Skeletal muscle satellite cell (primary cell): ENCODE measurements around the gene CBX5.
"Not testable (repeated sequence)": the region's sequence is repeated elsewhere in the genome, so short reads cannot be mapped to it uniquely, and the experiment has no call there.

Source experiments
- H3K27me3 ChIP-seq: 2 replicates; pipeline ENCODE4 v1.7.0; 2013; ENCODE audit warnings: low read length; ENCODE audit not compliant: control insufficient read depth, insufficient read depth
- H3K36me3 ChIP-seq: 2 replicates; pipeline ENCODE4 v1.7.0; 2013; ENCODE audit warnings: mild to moderate bottlenecking, control low read depth, low read length; ENCODE audit not compliant: insufficient read depth
- H3K4me1 ChIP-seq: 2 replicates; pipeline ENCODE4 v1.7.0; 2013; ENCODE audit warnings: low read length; ENCODE audit not compliant: control insufficient read depth, insufficient read depth
- H3K4me2 ChIP-seq: 2 replicates; pipeline ENCODE4 v1.7.0; 2013; ENCODE audit warnings: mild to moderate bottlenecking, low read length
- H3K4me3 ChIP-seq: 2 replicates; pipeline ENCODE4 v1.7.0; 2013; ENCODE audit warnings: low read length
- H3K9ac ChIP-seq: 2 replicates; pipeline ENCODE4 v1.7.0; 2013; ENCODE audit warnings: mild to moderate bottlenecking, low read depth, low read length, moderate library complexity
- H3K9me3 ChIP-seq: replicated peaks from 2 replicates; pipeline ENCODE4 v1.7.0; 2013; ENCODE audit warnings: mild to moderate bottlenecking, control low read depth, low read length

Gene CBX5

DNA sequence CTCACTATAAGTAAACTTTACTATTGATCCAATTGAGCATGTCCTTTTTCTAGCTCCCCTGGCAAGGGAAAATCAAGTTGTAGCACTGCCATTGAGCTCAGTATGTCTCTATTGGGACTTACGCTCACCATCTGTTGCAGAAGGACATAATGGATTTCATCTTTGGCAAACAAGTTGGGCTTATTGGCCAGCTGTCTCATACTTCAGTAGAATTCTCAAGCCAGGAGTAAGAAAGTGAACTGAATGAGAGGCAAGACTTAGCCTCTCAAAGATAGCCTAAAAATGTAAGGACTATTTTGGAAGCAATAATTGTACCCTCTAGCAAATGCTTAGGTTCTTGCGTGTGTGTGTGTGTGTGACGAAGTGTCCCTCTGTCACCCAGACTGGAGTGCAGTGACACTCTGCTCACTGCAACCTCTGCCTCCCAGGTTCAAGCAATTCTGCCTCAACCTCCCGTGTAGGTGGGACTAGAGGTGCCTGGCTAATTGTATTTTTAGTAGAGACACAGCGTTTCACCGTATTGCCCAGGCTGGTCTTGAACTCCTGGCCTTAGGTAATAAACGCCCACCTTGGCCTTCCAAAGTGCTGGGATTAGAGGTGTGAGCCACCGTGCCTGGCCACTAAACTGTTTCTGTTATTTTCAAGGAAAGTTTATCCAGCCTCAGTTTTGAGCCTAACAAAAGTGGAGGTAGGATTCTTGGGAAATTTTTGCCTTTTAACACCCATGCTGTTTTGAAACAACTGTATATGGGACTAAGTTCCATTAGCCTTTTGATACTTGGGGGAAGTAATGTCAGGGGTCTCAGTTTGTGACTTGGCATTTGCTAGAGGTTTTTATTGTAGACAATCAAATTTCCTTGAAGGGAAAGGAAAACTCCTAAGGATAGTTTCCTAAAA lies 7.6 kb upstream of the CBX5 start:
- H3K4me3 ChIP-seq = no peak overlapping the region

DNA sequence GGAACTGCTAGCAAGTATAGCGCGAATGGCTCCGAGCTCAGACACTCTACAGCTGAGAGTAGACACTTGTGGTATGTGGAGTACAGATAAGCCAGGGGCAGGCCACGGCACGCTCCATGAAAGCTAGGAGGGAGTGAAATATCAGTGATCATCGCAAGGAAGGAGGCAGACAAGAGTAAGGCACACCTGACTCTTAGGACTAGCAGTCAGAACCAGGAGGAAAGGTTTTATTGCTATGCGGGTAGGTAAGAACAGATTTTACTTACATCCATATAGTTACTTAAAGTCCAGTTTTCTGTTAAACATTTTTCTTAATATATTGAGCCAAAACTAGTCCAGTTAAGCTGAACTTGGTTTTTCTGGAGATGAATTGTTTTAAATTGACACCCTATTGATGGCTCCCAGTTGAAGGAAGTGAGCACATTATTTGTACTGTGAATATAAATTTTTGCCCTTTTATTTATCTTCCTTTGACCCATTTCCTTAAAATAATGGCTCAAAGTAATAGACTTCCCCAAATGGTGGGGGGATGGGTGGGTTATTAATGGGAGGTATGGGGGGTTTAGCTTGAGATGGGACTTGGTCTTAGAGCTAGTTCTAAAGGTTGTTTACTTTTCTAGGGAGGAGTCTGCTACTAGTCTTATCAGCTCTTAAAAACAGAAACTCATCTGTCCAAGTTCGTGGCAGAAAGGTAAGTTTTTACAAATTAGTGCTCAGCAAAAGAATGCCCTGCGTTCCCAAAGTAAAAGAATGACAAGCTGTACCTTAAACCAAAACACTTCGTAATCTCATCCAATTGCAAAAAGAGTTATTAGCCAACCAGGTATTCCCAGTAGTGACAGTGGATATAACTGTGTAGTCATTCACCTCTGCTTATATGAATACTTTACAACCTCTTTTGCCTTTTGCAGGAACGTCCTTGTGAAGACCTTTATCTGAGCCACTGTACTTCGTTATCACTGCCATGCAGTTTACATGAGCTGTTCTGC lies 6.4 kb upstream of the CBX5 start:
- H3K9ac ChIP-seq = no peak overlapping the region
- no peaks in the 10 kb centered on the region for H3K9me3 ChIP-seq
- no peak overlapping the region for H3K4me3 ChIP-seq
- H3K4me1 ChIP-seq = peaks cover 26% of the 10 kb centered on the region
- no peaks in the 10 kb centered on the region for H3K27me3 ChIP-seq
- H3K4me2 ChIP-seq = peak overlapping the region; percentile 16
- H3K36me3 ChIP-seq = peaks cover 65% of the 10 kb centered on the region

More for the DNA sequence above, 7.6 kb upstream of the CBX5 start:
- H3K4me1 ChIP-seq = peaks cover 23% of the 10 kb centered on the region
- no peak overlapping the region for H3K9ac ChIP-seq
- H3K9me3 ChIP-seq = no peaks in the 10 kb centered on the region
- peaks cover 54% of the 10 kb centered on the region for H3K36me3 ChIP-seq
- H3K4me2 ChIP-seq = no peak overlapping the region
- no peaks in the 10 kb centered on the region for H3K27me3 ChIP-seq

DNA sequence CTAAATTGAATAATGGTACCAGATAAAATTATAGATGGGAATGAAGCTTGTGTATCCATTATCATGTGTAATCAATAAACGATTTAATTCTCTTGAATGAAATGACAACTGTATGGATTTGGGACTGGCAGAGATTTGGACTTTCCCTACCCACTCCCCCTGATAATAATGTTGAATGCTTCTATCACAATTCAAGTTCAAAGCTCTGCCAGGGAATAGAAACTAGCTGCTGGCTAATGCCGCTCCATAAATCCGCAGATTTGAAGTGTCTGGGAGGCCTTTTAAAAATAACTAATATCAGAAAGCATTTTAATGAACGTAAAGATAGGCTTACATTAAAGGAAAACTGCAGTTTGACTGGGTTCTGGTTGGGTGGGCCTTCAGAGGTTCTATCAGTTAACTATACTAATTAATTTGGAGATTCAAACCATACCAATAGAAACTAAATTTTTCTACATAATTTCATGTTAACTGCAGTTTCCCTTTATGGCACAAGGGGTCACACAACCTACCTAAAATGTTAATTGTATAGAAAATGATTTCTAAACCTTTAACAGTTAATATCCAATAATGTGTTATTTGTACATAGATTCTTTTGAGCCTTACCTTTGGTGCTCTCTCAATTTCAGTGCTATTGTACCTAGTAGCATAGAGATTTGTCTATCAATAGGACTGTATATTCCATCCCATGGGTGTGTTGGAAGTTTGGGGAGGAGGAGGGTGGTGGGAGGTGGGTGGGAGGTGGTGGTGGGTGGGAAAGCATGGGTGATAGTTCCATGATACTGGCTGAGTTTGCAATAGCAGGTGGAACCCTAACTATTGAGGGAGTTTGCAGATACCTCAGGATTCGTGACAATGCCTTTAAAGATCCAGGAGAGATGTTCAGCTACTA lies 5.5 kb upstream of the CBX5 start:
- peak overlapping the region; percentile 12 for H3K9ac ChIP-seq
- no peaks in the 10 kb centered on the region for H3K27me3 ChIP-seq
- peak overlapping the region; percentile 66 for H3K4me2 ChIP-seq
- peak overlapping the region; percentile 28 for H3K4me3 ChIP-seq
- H3K9me3 ChIP-seq = no peaks in the 10 kb centered on the region
- peaks cover 72% of the 10 kb centered on the region for H3K36me3 ChIP-seq
- peaks cover 26% of the 10 kb centered on the region for H3K4me1 ChIP-seq

DNA sequence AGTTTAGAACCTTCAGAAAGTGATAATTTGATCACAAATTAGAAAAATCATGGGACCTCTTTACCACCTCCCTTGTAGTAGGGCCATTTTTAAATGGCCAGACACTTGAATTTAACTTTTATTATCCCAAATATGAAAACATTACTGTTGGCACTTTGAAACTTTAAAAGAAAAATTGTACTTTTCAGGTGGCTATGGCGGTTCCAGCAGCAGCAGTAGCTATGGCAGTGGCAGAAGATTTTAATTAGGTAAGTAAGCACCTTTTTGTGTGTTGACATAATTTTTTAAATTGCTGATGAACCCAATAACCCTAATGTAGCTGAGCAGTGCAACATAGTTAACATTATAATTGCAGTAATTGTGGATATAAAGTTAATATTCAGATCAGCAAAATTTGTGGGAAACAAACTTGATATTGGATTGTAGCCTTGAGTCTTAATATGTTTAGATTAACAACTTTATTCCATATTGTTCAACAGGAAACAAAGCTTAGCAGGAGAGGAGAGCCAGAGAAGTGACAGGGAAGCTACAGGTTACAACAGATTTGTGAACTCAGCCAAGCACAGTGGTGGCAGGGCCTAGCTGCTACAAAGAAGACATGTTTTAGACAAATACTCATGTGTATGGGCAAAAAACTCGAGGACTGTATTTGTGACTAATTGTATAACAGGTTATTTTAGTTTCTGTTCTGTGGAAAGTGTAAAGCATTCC lies 4.3 kb upstream of the CBX5 start:
- H3K9me3 ChIP-seq, H3K27me3 ChIP-seq: not testable (repeated sequence)
- Histone ChIP-seq H3K9ac (peak overlapping the region; percentile 98), H3K36me3 (peaks cover 72% of the 10 kb centered on the region), H3K4me1 (peaks cover 26% of the 10 kb centered on the region), H3K4me2 (peak overlapping the region; percentile 91), H3K4me3 (peak overlapping the region; percentile 92)

DNA sequence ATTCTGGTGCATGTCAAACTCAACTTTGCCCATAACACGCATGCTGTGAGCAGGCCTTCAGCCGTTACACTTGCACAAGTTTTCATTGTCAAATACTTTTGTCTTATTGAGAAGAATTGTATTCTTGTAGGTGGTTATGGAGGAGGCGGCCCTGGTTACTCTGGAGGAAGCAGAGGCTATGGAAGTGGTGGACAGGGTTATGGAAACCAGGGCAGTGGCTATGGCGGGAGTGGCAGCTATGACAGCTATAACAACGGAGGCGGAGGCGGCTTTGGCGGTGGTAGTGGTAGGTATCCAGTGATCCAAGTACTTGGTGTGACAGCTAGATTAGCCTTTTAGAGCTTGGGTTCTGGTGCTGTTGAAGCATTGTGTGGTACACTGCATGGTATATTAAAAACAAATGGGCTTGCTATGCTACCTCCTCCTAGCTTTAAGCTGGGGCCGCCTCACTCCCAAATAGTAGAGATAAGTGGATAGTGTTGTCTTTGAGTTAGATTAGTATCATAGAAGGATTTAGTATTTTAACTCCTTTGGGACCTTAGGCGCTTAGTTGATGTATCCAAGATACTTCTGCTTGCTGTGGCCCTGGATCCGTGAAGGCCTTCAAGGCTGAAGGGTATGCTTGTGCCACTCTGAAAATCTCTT lies 3.1 kb upstream of the CBX5 start:
- Histone ChIP-seq H3K4me1 (peaks cover 30% of the 10 kb centered on the region), H3K36me3 (peaks cover 67% of the 10 kb centered on the region), H3K9me3 (no peaks in the 10 kb centered on the region), H3K27me3 (no peaks in the 10 kb centered on the region), H3K4me2 (peak overlapping the region; percentile 91), H3K4me3 (peak overlapping the region; percentile 92), H3K9ac (peak overlapping the region; percentile 98)

DNA sequence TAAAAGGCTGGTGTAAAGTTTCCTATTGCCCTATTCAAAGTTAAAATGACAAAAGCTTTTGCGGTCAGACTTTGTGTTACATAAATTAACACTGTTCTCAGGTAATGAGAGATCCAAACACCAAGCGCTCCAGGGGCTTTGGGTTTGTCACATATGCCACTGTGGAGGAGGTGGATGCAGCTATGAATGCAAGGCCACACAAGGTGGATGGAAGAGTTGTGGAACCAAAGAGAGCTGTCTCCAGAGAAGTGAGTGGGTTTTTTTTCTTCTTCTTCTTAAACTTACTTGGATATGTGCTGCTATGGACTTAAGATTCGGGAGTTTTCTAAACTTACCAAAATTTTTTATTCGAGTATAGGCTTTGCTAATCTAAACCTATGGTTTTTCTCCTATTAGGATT lies 1.8 kb upstream of the CBX5 start:
- Histone ChIP-seq H3K4me3 (peak overlapping the region; percentile 92), H3K9ac (peak overlapping the region; percentile 98), H3K36me3 (peaks cover 54% of the 10 kb centered on the region), H3K4me2 (peak overlapping the region; percentile 91), H3K4me1 (peaks cover 36% of the 10 kb centered on the region)
- not testable (repeated sequence) for H3K27me3 ChIP-seq, H3K9me3 ChIP-seq

DNA sequence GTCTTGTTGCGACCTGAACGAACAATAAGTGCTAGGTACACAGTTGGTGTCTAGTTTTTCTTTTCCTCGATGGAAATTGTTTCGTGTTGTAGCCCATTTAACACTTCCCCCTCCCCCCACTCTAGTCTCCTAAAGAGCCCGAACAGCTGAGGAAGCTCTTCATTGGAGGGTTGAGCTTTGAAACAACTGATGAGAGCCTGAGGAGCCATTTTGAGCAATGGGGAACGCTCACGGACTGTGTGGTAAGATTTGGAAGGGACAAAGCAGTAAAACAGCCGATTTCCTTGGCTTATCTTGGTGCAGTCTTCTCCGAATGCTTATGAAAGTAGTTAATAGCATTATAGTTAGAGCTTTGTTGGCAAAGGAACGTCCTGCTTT lies 1.3 kb upstream of the CBX5 start:
- Histone ChIP-seq H3K4me1 (peaks cover 36% of the 10 kb centered on the region), H3K4me3 (peak overlapping the region; percentile 92), H3K9ac (peak overlapping the region; percentile 98), H3K36me3 (peaks cover 49% of the 10 kb centered on the region), H3K4me2 (peak overlapping the region; percentile 91)
- H3K9me3 ChIP-seq, H3K27me3 ChIP-seq: not testable (repeated sequence)

DNA sequence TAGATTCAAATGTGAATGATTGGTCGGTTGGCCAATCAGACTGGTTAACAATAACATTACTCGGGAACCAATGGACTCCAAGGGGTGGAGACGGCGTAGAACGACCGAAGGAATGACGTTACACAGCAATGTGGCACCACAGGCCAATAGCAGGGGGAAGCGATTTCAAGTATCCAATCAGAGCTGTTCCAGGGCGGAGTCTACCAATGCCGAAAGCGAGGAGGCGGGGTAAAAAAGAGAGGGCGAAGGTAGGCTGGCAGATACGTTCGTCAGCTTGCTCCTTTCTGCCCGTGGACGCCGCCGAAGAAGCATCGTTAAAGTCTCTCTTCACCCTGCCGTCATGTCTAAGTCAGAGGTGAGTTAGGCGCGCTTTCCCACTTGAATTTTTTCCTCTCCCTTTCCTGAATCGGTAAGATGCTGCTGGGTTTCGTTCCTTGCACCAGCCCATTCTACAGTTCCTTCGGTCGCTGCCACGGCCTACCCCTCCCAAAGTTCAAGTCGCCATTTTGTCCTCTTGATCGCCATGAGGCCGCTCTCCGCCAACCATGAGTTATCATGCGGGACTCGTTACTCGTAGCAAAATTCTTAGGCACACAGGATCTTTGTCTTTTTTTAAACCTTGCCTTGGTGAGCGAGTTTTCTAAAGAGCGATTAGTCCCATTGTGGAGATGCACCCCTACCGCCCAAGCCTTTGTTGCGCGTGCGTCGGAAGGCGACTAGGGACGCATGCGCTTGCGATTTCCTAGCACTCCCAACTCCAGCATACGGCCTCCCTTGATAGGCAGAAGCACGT lies 742 bp upstream of the CBX5 start, which contains the start of gene HNRNPA1:
TSS of gene HNRNPA1 (plus strand) at position 259 of the 793 bp plus-strand sequence. CDS start at position 341, 82 bp downstream.
- Histone ChIP-seq H3K36me3 (peaks cover 44% of the 10 kb centered on the region), H3K4me3 (peak within 1 kb of the TSS; percentile 92), H3K4me1 (peaks cover 36% of the 10 kb centered on the region)

DNA sequence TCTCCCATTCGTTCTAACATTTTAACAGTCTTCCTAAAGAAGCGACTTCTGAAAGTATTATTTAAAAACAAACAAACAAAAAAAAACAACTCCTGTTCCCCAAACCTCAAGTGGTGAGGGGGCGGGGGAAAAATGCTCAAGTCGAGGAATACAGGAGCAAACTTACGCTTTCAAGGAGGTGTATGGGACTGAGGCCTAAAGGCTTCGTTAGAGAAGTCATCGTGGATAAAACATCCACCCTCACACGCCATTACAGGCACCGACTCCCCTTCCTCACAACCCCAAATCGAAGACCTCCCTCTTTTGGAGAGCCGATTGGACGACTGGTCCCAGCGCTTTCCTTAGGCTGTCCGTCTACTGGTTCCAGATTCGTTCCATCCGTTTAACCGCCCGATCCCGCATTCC lies 693 bp downstream of the CBX5 start:
- peak overlapping the region; percentile 77 for H3K4me2 ChIP-seq
- H3K36me3 ChIP-seq = peaks cover 35% of the 10 kb centered on the region
- H3K27me3 ChIP-seq = no peaks in the 10 kb centered on the region
- H3K4me3 ChIP-seq = peak overlapping the region; percentile 92
- H3K9ac ChIP-seq = peak overlapping the region; percentile 98
- H3K9me3 ChIP-seq = no peaks in the 10 kb centered on the region
- peaks cover 29% of the 10 kb centered on the region for H3K4me1 ChIP-seq

More for the DNA sequence above, 742 bp upstream of the CBX5 start, which contains the start of gene HNRNPA1:
- Histone ChIP-seq H3K9me3 (no peaks in the 10 kb centered on the region), H3K9ac (peak within 1 kb of the TSS; percentile 98), H3K4me2 (peak within 1 kb of the TSS; percentile 91), H3K27me3 (no peaks in the 10 kb centered on the region)
